NOMO-1 treated with dmso at 0.1 percent for 144 hours (cell line): ENCODE data around the gene LRRC63.
"Not testable (repeated sequence)": the region's sequence is repeated elsewhere in the genome, so short reads cannot be mapped to it uniquely, and the experiment has no call there.

Source experiments
- DNase-seq: peaks from one replicate; lab custom pipeline; 2025; ENCODE audit not compliant: unreplicated experiment; lab: John Stamatoyannopoulos, UW

LRRC63 gene

DNA sequence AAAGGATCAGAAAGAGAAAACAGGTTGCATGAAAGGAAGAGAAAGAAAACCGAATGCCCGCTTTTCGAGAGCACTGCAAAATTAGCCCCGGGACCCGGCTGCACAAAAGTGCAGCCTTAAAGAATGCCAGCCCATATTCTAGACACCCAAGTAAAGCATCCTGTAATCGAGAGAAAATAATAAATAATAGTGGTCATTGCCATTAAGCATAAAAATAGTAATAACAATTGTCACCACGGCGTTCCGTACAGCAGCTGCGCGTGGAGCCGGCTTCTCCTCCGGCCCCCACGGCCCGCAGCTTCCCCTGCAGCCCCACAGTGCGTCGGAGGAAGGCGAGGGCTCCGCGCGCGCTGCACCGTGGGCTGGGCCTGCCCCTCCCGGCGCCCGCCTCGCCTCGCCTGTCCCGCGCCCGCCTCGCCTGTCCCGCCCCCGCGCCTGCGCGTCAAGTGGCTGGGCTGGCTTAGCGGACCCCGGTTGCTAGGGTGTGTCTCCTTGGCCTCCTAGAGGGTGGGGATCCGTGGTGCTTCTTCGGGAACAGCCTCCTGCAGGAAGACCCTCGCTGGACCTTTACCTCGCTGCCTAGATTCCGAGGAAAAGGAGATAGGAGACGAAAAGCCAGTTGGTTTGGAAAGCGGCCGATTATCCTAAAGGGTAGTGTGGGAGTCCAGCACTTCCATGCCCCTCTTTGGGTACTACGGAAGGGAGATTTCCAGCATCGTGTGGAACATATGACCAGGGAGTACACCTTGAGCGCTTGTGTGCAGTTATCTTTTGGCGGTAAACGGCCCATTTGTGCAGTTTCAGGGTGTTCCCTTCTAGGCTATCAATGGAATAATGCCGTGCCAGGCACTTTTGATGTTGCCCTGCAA, at the start of gene LRRC63:
TSS of gene LRRC63 (plus strand) at position 446 of the 869 bp plus-strand sequence. CDS start 1,107 bp downstream, outside the sequence.
- peak; percentile 71 for DNase-seq

DNA sequence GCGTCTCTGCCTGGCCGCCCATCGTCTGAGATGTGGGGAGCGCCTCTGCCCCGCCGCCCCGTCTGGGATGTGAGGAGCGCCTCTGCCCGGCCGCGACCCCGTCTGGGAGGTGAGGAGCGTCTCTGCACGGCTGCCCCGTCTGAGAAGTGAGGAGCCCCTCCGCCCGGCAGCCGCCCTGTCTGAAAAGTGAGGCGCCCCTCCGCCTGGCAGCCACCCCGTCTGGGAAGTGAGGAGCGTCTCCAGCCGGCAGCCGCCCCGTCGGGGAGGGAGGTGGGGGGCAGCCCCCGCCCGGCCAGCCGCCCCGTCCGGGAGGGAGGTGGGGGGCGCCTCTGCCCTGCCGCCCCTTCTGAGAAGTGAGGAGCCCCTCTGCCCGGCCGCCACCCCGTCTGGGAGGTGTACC, 49.0 kb upstream of the LRRC63 start:
- DNase-seq, result not testable (repeated sequence)

- DNase-seq, result no peak
These were observed 47.1 kb upstream of the LRRC63 start for GRCh38 chr13:46164661-46165060.

- DNase-seq, result no peak
These were observed 46.1 kb upstream of the LRRC63 start for GRCh38 chr13:46165485-46166223.

- DNase-seq, result no peak
These were observed 45.5 kb upstream of the LRRC63 start for GRCh38 chr13:46166224-46166584.

DNA sequence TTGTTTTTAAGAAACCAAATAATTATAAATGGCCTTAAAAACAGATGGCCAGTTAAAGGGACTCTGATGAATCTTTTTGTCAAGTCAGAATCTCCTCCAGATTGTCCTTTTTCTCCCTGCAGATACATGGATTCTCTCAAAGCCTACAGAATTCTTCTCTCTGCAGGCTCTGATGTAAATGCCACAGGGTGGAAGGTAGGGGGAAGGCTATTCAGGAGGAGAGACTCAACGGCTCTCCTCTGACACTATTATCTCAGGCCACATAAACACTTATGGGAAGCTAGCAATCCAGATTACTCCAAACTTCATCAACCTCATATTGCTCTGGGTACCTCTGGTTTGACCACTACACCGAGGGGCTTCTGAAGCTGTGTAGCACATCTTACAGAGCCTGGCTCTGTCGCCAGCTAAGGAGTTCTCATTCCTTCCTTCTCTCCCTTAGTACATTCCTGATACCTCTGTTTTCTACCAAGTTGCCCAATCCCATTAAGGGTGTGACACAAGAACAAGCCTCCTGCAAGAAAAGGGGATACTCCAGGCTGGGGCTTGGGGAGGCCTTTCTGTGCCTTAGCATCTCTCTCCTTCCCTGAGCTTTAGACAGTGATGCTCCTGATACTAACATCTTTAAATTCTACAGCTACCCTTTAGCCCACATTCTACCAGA, 44.6 kb upstream of the LRRC63 start:
- DNase-seq, result no peak

DNA sequence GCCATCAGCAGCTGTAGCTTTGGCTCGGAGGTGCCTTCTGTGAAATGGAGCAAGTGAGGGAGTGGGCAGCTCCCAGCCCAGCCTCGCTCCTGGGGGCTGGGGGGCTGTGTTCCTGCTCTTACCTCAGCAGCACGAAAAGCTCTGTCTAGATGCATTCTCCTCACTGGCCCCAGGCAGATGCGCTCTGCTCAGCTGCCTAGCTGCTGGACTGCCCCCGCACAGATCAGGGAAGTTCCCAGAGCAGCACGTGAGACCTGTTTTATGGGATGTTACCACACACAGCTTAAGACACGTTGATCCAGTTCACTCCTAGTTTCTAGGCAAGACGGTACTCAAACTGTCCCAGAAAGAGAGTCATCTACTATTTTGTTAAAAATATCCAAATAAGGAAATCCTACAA, 43.4 kb upstream of the LRRC63 start:
- peak; percentile 70 for DNase-seq

DNA sequence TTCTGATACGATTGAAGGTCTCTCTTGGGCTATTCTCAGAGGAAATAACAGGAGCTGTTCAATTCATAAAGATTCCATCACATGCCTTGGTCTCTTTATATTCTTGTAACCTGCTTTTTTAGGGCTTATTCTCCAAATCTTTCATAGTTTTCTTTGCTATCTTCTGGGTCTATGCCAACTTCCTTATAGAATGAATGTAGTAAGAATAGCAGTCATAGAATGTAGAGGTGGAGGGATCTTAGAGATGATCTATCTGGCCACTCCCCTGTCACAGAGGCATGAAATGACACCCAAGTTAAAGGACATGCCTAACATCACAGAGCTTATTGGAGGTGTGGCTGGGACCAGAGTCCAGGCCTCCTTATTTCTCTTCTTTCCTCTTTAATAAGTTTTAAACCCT, 42.9 kb upstream of the LRRC63 start:
- no peak for DNase-seq

DNA sequence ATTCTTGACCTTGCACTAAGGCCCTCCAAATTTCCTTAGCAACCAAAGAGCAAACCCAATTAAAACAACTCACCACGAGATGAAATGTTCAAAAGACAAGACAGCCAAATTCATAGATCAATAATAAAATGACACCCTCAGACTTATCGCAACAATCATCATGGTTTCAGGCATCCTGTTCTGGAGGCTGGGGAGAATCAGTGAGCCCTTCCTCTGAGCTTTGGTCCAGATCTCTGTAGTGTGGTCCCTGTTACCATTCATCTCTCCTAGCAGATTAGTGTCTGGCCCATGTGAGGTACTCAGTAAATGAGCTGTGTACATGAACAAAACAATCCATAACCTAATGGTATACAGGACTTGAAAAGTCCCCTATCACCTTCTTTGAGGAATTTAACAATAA, 42.0 kb upstream of the LRRC63 start:
- DNase-seq, result no peak

DNA sequence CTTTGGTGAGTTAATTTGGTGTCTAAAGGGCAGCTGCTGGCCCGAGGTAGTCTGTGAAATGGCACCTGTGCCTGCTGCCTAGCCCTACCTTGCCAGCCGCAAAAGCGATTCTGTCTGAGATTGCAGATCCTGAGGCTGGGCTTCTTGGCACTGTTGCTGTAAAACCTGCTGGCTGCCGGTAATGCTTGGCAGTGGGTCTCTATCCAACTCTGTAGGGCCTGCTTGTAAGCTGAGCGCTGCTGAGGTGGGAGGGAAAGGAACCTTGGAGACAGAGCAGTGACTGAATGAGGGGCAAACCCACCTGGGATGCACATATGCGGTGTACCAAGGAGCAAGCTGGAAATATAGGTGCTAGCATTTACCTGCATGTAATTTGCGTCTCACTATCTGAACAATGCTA, 41.5 kb upstream of the LRRC63 start:
- DNase-seq, result no peak

- peak; percentile 91 for DNase-seq
These were observed 41.0 kb upstream of the LRRC63 start for GRCh38 chr13:46170687-46171086.

GRCh38 chr13:46171217-46171616, 40.5 kb upstream of the LRRC63 start:
- peak; percentile 69 for DNase-seq

DNA sequence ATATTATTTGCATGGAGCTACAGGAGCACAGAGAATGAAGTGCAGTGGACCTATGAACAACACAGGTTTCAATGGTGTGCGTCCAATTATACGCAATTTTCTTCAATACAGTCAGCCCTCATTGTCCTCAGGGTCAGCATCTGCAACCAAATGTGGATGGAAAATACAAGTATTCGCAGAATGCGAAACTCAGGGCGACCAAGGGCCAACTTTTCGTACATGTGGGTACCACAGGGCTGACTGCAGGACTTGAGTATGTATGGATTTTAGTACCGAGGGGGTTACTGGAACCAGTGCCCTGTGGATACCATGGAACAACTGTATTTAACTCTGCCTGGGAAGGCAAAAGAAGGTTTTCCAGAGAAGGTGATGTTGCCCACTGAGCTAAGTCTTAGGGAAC, 40.0 kb upstream of the LRRC63 start:
- no peak for DNase-seq

GRCh38 chr13:46172531-46172991, 39.2 kb upstream of the LRRC63 start:
- peak; percentile 84 for DNase-seq

- DNase-seq, result no peak
These were observed 38.1 kb upstream of the LRRC63 start for GRCh38 chr13:46173656-46174055.

GRCh38 chr13:46176756-46177155, 35.0 kb upstream of the LRRC63 start:
- peak; percentile 89 for DNase-seq

DNA sequence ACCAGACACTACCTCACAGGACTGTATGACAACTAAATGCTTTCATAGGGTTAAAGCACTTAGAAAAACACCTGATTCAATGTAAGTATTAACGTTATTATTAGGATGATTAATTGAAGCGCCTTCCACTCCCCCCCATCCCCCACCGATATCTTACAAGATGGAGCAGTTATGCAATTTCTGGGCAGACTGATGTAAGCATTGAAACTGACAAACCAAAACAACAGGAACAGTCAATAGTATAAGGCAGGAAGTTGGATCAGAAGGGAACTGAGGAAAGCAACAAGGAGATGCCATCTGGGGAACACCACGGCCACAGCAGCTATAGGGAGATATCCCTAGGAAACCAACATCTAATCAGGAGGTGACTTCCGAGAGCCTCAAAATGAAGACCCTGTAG, 33.6 kb upstream of the LRRC63 start:
- DNase-seq, result no peak

DNA sequence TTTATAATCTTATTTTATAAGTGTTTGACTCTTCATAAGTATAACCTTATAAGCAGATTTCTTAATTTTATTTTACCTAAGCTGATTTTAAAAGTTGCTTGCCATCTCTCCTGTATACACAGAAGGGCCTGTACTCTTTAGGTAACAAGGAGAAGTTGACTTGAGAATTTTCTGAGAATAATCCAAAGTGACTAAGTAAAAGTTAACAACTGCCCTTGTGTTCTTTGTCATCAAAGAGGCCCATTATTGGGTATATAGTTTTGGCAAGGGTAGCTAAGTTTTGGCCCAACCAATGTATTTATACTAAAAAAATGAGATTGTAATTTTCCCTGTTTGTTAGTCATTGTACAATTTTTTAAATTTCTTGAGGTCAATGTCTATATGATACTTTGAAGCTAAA, 32.9 kb upstream of the LRRC63 start:
- no peak for DNase-seq

GRCh38 chr13:46179491-46179908, 32.2 kb upstream of the LRRC63 start:
- peak; percentile 67 for DNase-seq

- no peak for DNase-seq
These were observed 31.6 kb upstream of the LRRC63 start for GRCh38 chr13:46179969-46180763.

- no peak for DNase-seq
These were observed 30.3 kb upstream of the LRRC63 start for GRCh38 chr13:46181377-46181839.
